Measurements from ENCODE around the gene RBM20.
"Not testable (repeated sequence)": the region's sequence is repeated elsewhere in the genome, so short reads cannot be mapped to it uniquely, and the experiment has no call there.

The RBM20 gene

GRCh38 chr10:110643653-110644597 is at the start of gene RBM20:
TSS of gene RBM20 (plus strand) at chr10:110644336. CDS start at chr10:110644455, 119 bp downstream.
- DNase-seq (ENCODE audit: low read depth in 2 of 2): no peak

GRCh38 chr10:110597476-110597875 is 46.7 kb upstream of the RBM20 start:
- no peak for DNase-seq (ENCODE audit: low read depth in 2 of 2)

- DNase-seq (ENCODE audit: low read depth in 2 of 2): no peak
Observed at GRCh38 chr10:110600487-110601101, 43.5 kb upstream of the RBM20 start.

- no peak for DNase-seq (ENCODE audit: low read depth in 2 of 2)
Observed at GRCh38 chr10:110601581-110601980, 42.6 kb upstream of the RBM20 start.

- DNase-seq (ENCODE audit: low read depth in 2 of 2): no peak
Observed at GRCh38 chr10:110608087-110608486, 36.0 kb upstream of the RBM20 start.

- no peak for DNase-seq (ENCODE audit: low read depth in 2 of 2)
Observed at GRCh38 chr10:110609605-110610004, 34.5 kb upstream of the RBM20 start.

GRCh38 chr10:110610308-110610774 is 33.8 kb upstream of the RBM20 start:
- DNase-seq (ENCODE audit: low read depth in 2 of 2): no peak

GRCh38 chr10:110610781-110611180 is 33.4 kb upstream of the RBM20 start:
- DNase-seq (ENCODE audit: low read depth in 2 of 2): not testable (repeated sequence)

- DNase-seq (ENCODE audit: low read depth in 2 of 2): no peak
Observed at GRCh38 chr10:110612087-110612486, 32.0 kb upstream of the RBM20 start.

- DNase-seq (ENCODE audit: low read depth in 2 of 2): no peak
Observed at GRCh38 chr10:110612629-110613028, 31.5 kb upstream of the RBM20 start.

GRCh38 chr10:110613341-110613995 is 30.7 kb upstream of the RBM20 start:
- DNase-seq (ENCODE audit: low read depth in 2 of 2): peak; percentile 13 to 27

- DNase-seq (ENCODE audit: low read depth in 2 of 2): no peak
Observed at GRCh38 chr10:110613996-110614495, 30.1 kb upstream of the RBM20 start.

- DNase-seq (ENCODE audit: low read depth in 2 of 2): no peak
Observed at GRCh38 chr10:110615057-110615747, 28.9 kb upstream of the RBM20 start.

GRCh38 chr10:110616493-110617033 is 27.6 kb upstream of the RBM20 start:
- DNase-seq (ENCODE audit: low read depth in 2 of 2): no peak

GRCh38 chr10:110617425-110618229 is 26.5 kb upstream of the RBM20 start:
- no peak for DNase-seq (ENCODE audit: low read depth in 2 of 2)

- peak in 1 of 2 donors; percentile 37 for DNase-seq (ENCODE audit: low read depth in 2 of 2)
Observed at GRCh38 chr10:110618230-110618610, 25.9 kb upstream of the RBM20 start.

- no peak for DNase-seq (ENCODE audit: low read depth in 2 of 2)
Observed at GRCh38 chr10:110619514-110620397, 24.4 kb upstream of the RBM20 start.

- no peak for DNase-seq (ENCODE audit: low read depth in 2 of 2)
Observed at GRCh38 chr10:110620398-110620719, 23.8 kb upstream of the RBM20 start.

- not testable (repeated sequence) for DNase-seq (ENCODE audit: low read depth in 2 of 2)
Observed at GRCh38 chr10:110623316-110623715, 20.8 kb upstream of the RBM20 start.

All from stimulated activated CD8-positive, alpha-beta memory T cell treated with anti-CD3 and anti-CD28 coated beads, Interleukin-15, amount 100 ng/mL, for 48 hours (primary cell).